ENCODE results near the gene ATOH1.

DNA sequence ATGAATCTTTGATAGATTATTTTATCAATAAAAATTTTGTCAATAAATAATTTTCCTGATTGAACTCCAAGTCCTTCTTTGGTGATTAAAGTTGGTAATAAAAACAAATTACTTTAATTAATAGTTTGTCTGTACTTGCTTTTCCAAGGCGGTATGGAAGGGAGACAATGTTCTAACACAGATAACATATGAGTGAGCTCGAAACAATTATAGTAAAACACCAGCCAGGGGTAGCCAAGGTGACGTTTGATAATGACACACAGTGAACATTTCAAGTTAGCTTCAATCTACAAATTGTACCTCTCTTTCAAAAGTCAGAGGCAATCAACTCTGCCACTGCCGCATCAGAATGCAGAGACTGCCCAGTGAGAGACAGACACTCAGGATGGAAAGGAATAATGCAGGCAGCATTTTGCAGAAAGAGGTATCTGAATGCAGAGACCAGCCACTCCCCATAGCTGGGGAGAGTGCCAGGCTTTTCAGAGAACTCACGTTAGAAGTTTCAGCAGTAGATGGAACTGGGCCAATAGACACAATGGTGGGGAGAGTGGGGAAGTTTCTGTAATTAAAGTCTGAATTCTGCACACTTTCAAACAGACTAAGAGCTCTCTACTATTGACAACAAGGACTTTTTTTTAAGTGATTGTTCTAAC is 18.1 kb upstream of the ATOH1 start:
- TF ChIP-seq POLR2AphosphoS5 (IDR thresholded peaks at IDR 0.05) (no peak), POLR2A (IDR thresholded peaks at IDR 0.05) (no peak)
- TF ChIP-seq, protein P1, sequence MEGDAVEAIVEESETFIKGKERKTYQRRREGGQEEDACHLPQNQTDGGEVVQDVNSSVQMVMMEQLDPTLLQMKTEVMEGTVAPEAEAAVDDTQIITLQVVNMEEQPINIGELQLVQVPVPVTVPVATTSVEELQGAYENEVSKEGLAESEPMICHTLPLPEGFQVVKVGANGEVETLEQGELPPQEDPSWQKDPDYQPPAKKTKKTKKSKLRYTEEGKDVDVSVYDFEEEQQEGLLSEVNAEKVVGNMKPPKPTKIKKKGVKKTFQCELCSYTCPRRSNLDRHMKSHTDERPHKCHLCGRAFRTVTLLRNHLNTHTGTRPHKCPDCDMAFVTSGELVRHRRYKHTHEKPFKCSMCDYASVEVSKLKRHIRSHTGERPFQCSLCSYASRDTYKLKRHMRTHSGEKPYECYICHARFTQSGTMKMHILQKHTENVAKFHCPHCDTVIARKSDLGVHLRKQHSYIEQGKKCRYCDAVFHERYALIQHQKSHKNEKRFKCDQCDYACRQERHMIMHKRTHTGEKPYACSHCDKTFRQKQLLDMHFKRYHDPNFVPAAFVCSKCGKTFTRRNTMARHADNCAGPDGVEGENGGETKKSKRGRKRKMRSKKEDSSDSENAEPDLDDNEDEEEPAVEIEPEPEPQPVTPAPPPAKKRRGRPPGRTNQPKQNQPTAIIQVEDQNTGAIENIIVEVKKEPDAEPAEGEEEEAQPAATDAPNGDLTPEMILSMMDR (IDR thresholded peaks at IDR 0.05) = no peak
